Measurements from ENCODE around the gene DLG2. TPM values are rescaled to one million over a fixed set of nuclear protein-coding genes. Genes with fewer than 3 reads are reported as not detected.
"Not testable (repeated sequence)": the region's sequence is repeated elsewhere in the genome, so short reads cannot be mapped to it uniquely, and the experiment has no call there.

Gene DLG2
- 2.7 and 6.9 TPM in 2 replicates for total RNA-seq (2014; rRNA removed; shearing (Covaris generic); ENCODE audit: low replicate concordance)

- peak within 1 kb of the TSS; percentile 91 for H2AFZ ChIP-seq (ENCODE audit: low read length)
- H3K4me2 ChIP-seq (ENCODE audit: low read depth, low read length, poor library complexity, severe bottlenecking): peak within 1 kb of the TSS; percentile 94
- H3K27me3 ChIP-seq (ENCODE audit: low read length): no peaks in the 10 kb centered on the region
- H3K4me3 ChIP-seq (ENCODE audit: low read length): peak within 1 kb of the TSS; percentile 75
- H3K36me3 ChIP-seq (ENCODE audit: insufficient read depth, low read length): peaks cover 22% of the 10 kb centered on the region
- H4K20me1 ChIP-seq (ENCODE audit: insufficient read depth, low read depth, low read length): no peaks in the 10 kb centered on the region
- H3K79me2 ChIP-seq (ENCODE audit: low read length): peaks cover 39% of the 10 kb centered on the region
- H3K9ac ChIP-seq (ENCODE audit: low read length): peak within 1 kb of the TSS; percentile 77
- peak within 1 kb of the TSS; percentile 3; the same call in 1 of the 2 replicates for H3K27ac ChIP-seq (ENCODE audit: low read length)
- peak; percentile 69 for DNase-seq
- peaks cover 26% of the 10 kb centered on the region for H3K4me1 ChIP-seq (ENCODE audit: low read length)
- H3K9me2 ChIP-seq (replicated peaks; ENCODE audit: insufficient read depth, low read length): no peaks in the 10 kb centered on the region
- H3K9me3 ChIP-seq (ENCODE audit: low read length): no peaks in the 10 kb centered on the region
Measured at GRCh38 chr11:85627332-85627997, at the start of gene DLG2. Gene DLG2, minus strand, starts transcription at chr11:85627344.

- Histone ChIP-seq H3K9me2 (replicated peaks; ENCODE audit: insufficient read depth, low read length) (no peaks in the 10 kb centered on the region), H3K36me3 (ENCODE audit: insufficient read depth, low read length) (no peaks in the 10 kb centered on the region), H3K27ac (ENCODE audit: low read length) (no peak overlapping the region), H3K4me1 (ENCODE audit: low read length) (peaks cover 6% of the 10 kb centered on the region), H3K27me3 (ENCODE audit: low read length) (peaks cover 14% of the 10 kb centered on the region; the same call in 1 of the 2 replicates), H4K20me1 (ENCODE audit: insufficient read depth, low read depth, low read length) (no peaks in the 10 kb centered on the region), H3K9ac (ENCODE audit: low read length) (no peak overlapping the region), H2AFZ (ENCODE audit: low read length) (no peak overlapping the region), H3K4me2 (ENCODE audit: low read depth, low read length, poor library complexity, severe bottlenecking) (no peak overlapping the region), H3K9me3 (ENCODE audit: low read length) (no peaks in the 10 kb centered on the region), H3K4me3 (ENCODE audit: low read length) (no peak overlapping the region), H3K79me2 (ENCODE audit: low read length) (no peaks in the 10 kb centered on the region)
- no peak for DNase-seq
Measured at GRCh38 chr11:85673393-85673792, 46.2 kb upstream of the DLG2 start.

GRCh38 chr11:85672105-85672902 lies 45.2 kb upstream of the DLG2 start:
- no peak for DNase-seq
- Histone ChIP-seq H3K4me3 (ENCODE audit: low read length) (no peak overlapping the region), H3K9me3 (ENCODE audit: low read length) (no peaks in the 10 kb centered on the region), H3K9ac (ENCODE audit: low read length) (no peak overlapping the region), H3K27me3 (ENCODE audit: low read length) (peaks cover 14% of the 10 kb centered on the region; the same call in 1 of the 2 replicates), H3K79me2 (ENCODE audit: low read length) (no peaks in the 10 kb centered on the region), H4K20me1 (ENCODE audit: insufficient read depth, low read depth, low read length) (no peaks in the 10 kb centered on the region), H2AFZ (ENCODE audit: low read length) (no peak overlapping the region), H3K9me2 (replicated peaks; ENCODE audit: insufficient read depth, low read length) (no peaks in the 10 kb centered on the region), H3K4me1 (ENCODE audit: low read length) (peaks cover 6% of the 10 kb centered on the region), H3K36me3 (ENCODE audit: insufficient read depth, low read length) (no peaks in the 10 kb centered on the region), H3K4me2 (ENCODE audit: low read depth, low read length, poor library complexity, severe bottlenecking) (no peak overlapping the region), H3K27ac (ENCODE audit: low read length) (no peak overlapping the region)

GRCh38 chr11:85670949-85671663 lies 44.0 kb upstream of the DLG2 start:
- not testable (repeated sequence) for H3K9me2 ChIP-seq (replicated peaks; ENCODE audit: insufficient read depth, low read length); H3K79me2 ChIP-seq (ENCODE audit: low read length); H3K4me1 ChIP-seq (ENCODE audit: low read length); H3K4me2 ChIP-seq (ENCODE audit: low read depth, low read length, poor library complexity, severe bottlenecking); H3K9ac ChIP-seq (ENCODE audit: low read length); H2AFZ ChIP-seq (ENCODE audit: low read length); H3K27ac ChIP-seq (ENCODE audit: low read length); H3K9me3 ChIP-seq (ENCODE audit: low read length); DNase-seq; H3K36me3 ChIP-seq (ENCODE audit: insufficient read depth, low read length); H3K4me3 ChIP-seq (ENCODE audit: low read length); H4K20me1 ChIP-seq (ENCODE audit: insufficient read depth, low read depth, low read length)
- peaks cover 14% of the 10 kb centered on the region; the same call in 1 of the 2 replicates for H3K27me3 ChIP-seq (ENCODE audit: low read length)

- H3K27ac ChIP-seq (ENCODE audit: low read length): no peak overlapping the region
- H3K9me2 ChIP-seq (replicated peaks; ENCODE audit: insufficient read depth, low read length): no peaks in the 10 kb centered on the region
- H3K9me3 ChIP-seq (ENCODE audit: low read length): no peaks in the 10 kb centered on the region
- peaks cover 7% of the 10 kb centered on the region for H3K36me3 ChIP-seq (ENCODE audit: insufficient read depth, low read length)
- H3K4me1 ChIP-seq (ENCODE audit: low read length): peaks cover 13% of the 10 kb centered on the region
- no peak for DNase-seq
- H3K27me3 ChIP-seq (ENCODE audit: low read length): peaks cover 6% of the 10 kb centered on the region; the same call in 1 of the 2 replicates
- peaks cover 17% of the 10 kb centered on the region for H3K79me2 ChIP-seq (ENCODE audit: low read length)
- H4K20me1 ChIP-seq (ENCODE audit: insufficient read depth, low read depth, low read length): peaks cover 12% of the 10 kb centered on the region
- no peak overlapping the region for H3K4me3 ChIP-seq (ENCODE audit: low read length)
- no peak overlapping the region for H3K9ac ChIP-seq (ENCODE audit: low read length)
- H2AFZ ChIP-seq (ENCODE audit: low read length): no peak overlapping the region
- H3K4me2 ChIP-seq (ENCODE audit: low read depth, low read length, poor library complexity, severe bottlenecking): no peak overlapping the region
Measured at GRCh38 chr11:85668157-85668556, 41.0 kb upstream of the DLG2 start.

GRCh38 chr11:85666687-85667086 lies 39.5 kb upstream of the DLG2 start:
- Histone ChIP-seq H3K79me2 (ENCODE audit: low read length) (peaks cover 32% of the 10 kb centered on the region), H2AFZ (ENCODE audit: low read length) (peak overlapping the region; percentile 68), H3K36me3 (ENCODE audit: insufficient read depth, low read length) (peaks cover 20% of the 10 kb centered on the region), H3K9ac (ENCODE audit: low read length) (no peak overlapping the region), H3K4me3 (ENCODE audit: low read length) (no peak overlapping the region), H3K4me2 (ENCODE audit: low read depth, low read length, poor library complexity, severe bottlenecking) (no peak overlapping the region), H3K27me3 (ENCODE audit: low read length) (no peaks in the 10 kb centered on the region), H3K27ac (ENCODE audit: low read length) (no peak overlapping the region), H3K9me2 (replicated peaks; ENCODE audit: insufficient read depth, low read length) (no peaks in the 10 kb centered on the region), H3K9me3 (ENCODE audit: low read length) (no peaks in the 10 kb centered on the region), H3K4me1 (ENCODE audit: low read length) (peaks cover 20% of the 10 kb centered on the region), H4K20me1 (ENCODE audit: insufficient read depth, low read depth, low read length) (peaks cover 25% of the 10 kb centered on the region)
- no peak for DNase-seq

- DNase-seq: no peak
- no peaks in the 10 kb centered on the region for H3K9me2 ChIP-seq (replicated peaks; ENCODE audit: insufficient read depth, low read length)
- no peak overlapping the region for H3K27ac ChIP-seq (ENCODE audit: low read length)
- H3K9ac ChIP-seq (ENCODE audit: low read length): peak overlapping the region; percentile 93; the same call in 1 of the 2 replicates
- H3K4me2 ChIP-seq (ENCODE audit: low read depth, low read length, poor library complexity, severe bottlenecking): peak overlapping the region; percentile 89
- peaks cover 29% of the 10 kb centered on the region for H3K36me3 ChIP-seq (ENCODE audit: insufficient read depth, low read length)
- H3K4me3 ChIP-seq (ENCODE audit: low read length): peak overlapping the region; percentile 75
- H4K20me1 ChIP-seq (ENCODE audit: insufficient read depth, low read depth, low read length): peaks cover 34% of the 10 kb centered on the region
- H3K9me3 ChIP-seq (ENCODE audit: low read length): no peaks in the 10 kb centered on the region
- H3K27me3 ChIP-seq (ENCODE audit: low read length): no peaks in the 10 kb centered on the region
- peak overlapping the region; percentile 68 for H2AFZ ChIP-seq (ENCODE audit: low read length)
- peaks cover 42% of the 10 kb centered on the region for H3K79me2 ChIP-seq (ENCODE audit: low read length)
- peaks cover 30% of the 10 kb centered on the region for H3K4me1 ChIP-seq (ENCODE audit: low read length)
Measured at GRCh38 chr11:85665733-85666132, 38.6 kb upstream of the DLG2 start.

Data from Karpas-422 (cell line).